Activated CD8-positive, alpha-beta memory T cell treated with anti-CD3 and anti-CD28 coated beads, Interleukin-2, amount 10 ng/mL, durations not matched to agents 7 days and 5 days (primary cell): ENCODE results near the gene ATP10B. TPM values are rescaled to one million over a fixed set of nuclear protein-coding genes. Genes with fewer than 3 reads are reported as not detected.

Experiments used
- ATAC-seq: fragments of 150-1000 bp; cut with Tn5 transposase; one replicate; pipeline ENCODE4 v1.10.0; 2021; ENCODE audit warnings: moderate library complexity
- CTCF ChIA-PET: fragments of 350-600 bp; sonication (Branson Sonifier 250); formaldehyde crosslinking; loops from one replicate; lab custom pipeline; 2021; ENCODE audit warnings: antibody characterized with exemption; lab: Charles Lee
- DNase-seq: peaks from one replicate; pipeline ENCODE4 v3.0.0-alpha.2; 2020
- H3K27ac Mint-ChIP-seq: one replicate; pipeline ENCODE4 v1.8.0; 2021; ENCODE audit warnings: mild to moderate bottlenecking, mixed read lengths
- H3K27me3 Mint-ChIP-seq: one replicate; pipeline ENCODE4 v1.8.0; 2021; ENCODE audit warnings: mixed read lengths
- H3K36me3 Mint-ChIP-seq: one replicate; pipeline ENCODE4 v1.8.0; 2021; ENCODE audit warnings: mild to moderate bottlenecking, mixed read lengths
- H3K4me1 Mint-ChIP-seq: one replicate; pipeline ENCODE4 v1.8.0; 2021; ENCODE audit warnings: mixed read lengths
- H3K4me3 Mint-ChIP-seq: one replicate; pipeline ENCODE4 v1.8.0; 2021; ENCODE audit warnings: mild to moderate bottlenecking, moderate library complexity, mixed read lengths
- H3K9me3 Mint-ChIP-seq: one replicate; pipeline ENCODE4 v1.8.0; 2022; ENCODE audit warnings: low read depth, mixed read lengths
- total RNA-seq, 2 experiments: library from RNA; stranded (reverse); gene quantifications; one replicate each; pipeline ENCODE4 v1.2.3, GENCODE V29; 2021

ATP10B gene
- total RNA-seq, 2 experiments from 2014 or later, result not detected

DNA sequence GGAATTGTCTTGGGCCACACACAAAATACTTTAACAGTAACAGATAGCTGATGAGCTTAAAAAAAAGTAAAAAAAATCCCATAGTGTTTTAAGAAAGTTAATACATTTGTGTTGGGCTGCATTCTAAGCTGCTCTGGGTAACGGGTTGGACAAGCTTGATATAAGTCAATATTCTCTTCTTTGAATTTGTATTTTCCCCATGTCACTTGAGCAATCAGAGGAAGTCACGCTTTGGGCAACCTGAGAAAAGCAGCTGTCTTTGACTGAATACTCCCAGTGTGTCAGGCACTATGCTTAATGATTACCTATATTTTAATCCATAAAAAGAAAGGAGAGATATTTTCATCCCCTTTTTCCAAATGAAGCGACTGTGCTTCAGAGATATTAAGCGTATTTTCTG, 84.9 kb downstream of the ATP10B start:
- no peaks in the 10 kb centered on the region for H3K9me3 Mint-ChIP-seq
- H3K27ac Mint-ChIP-seq, result no peak overlapping the region
- no peak overlapping the region for H3K4me3 Mint-ChIP-seq
- no peaks in the 10 kb centered on the region for H3K4me1 Mint-ChIP-seq
- CTCF ChIA-PET, result no interaction called here
- H3K27me3 Mint-ChIP-seq, result peaks cover 6% of the 10 kb centered on the region
- DNase-seq, result no peak
- H3K36me3 Mint-ChIP-seq, result no peaks in the 10 kb centered on the region
- ATAC-seq, result no peak

DNA sequence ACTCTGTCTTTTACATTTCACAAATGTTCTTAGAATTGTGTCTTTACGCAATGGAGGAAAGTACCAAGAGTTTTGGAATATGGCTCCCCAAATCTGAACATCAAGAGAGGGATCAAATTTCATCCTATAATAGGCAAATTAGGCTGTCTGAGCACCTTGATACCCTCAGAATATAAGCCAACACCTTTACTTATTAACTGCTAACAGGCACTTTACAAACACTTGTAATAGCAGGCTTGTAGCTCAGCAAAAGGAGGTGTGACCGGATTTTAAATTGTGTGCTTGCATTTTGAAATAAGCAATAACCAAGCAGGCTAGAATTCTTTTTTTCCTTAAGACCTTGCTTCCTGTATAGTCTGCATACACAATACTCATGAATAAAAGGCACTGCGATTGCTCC, 92.0 kb downstream of the ATP10B start:
- no peaks in the 10 kb centered on the region for H3K9me3 Mint-ChIP-seq
- H3K27ac Mint-ChIP-seq, result no peak overlapping the region

DNA sequence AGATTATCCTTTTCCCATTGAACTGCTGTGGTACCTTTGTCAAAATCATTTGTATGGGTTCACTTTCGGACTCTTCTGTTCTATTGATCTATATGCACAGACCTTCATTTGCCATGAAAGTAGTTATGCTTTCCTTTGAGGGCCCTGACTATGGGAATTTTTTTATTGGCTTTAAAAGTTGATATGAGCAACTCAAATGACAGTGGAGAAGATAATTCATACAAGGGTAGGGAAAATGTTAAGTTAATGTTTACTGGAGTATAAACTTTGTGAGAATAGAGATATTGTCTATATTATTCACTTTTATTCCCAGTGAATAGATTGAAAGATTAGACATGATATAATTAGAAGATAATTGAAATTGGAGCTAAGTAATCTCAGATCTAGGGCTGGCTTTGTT, 94.8 kb downstream of the ATP10B start:
- Mint-ChIP-seq H3K9me3 (no peaks in the 10 kb centered on the region), H3K27ac (no peak overlapping the region), H3K4me3 (no peak overlapping the region), H3K27me3 (peaks cover 7% of the 10 kb centered on the region), H3K4me1 (no peaks in the 10 kb centered on the region), H3K36me3 (no peaks in the 10 kb centered on the region)
- ATAC-seq, result no peak
- CTCF ChIA-PET, result no interaction called here
- DNase-seq, result no peak

More for the DNA sequence above, 92.0 kb downstream of the ATP10B start:
- Mint-ChIP-seq H3K4me3 (no peak overlapping the region), H3K27me3 (peaks cover 13% of the 10 kb centered on the region), H3K36me3 (no peaks in the 10 kb centered on the region), H3K4me1 (no peaks in the 10 kb centered on the region)
- DNase-seq (no peak), ATAC-seq (no peak)
- CTCF ChIA-PET, result no interaction called here

DNA sequence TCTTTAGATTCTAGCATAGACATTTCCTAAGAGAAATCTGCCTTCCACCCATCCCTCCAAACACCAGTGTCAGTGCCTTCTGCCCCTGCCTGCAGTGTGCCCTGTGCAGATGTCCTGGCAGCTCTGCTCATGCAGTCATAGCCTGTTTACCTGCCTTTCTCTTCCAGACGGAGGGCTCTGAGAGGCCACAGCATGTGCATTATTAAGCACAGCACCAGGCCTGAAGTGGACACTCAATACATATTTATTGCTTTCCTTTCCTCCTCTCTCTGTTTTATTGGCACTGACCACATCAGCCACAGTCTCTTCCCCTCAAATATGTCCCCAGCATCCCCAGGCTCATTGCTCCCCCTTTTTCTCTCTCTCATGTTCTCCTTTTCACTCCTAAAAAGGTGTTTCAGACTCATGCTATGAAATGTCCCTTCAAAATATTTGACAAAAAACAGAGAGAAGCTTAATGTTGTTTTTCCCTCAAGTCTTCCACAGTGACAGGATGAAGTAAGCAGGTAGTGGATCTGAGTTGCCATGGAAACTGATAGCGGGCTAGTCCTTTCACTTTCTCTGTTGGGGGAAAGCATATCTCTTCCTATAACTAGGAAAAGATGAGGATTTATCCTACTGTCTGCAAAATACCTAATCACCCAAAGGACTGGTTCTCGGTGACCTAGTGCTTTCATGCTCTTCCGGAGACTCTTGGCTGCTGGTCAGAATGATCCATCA, 100.9 kb downstream of the ATP10B start:
- H3K36me3 Mint-ChIP-seq, result no peaks in the 10 kb centered on the region
- no peak for ATAC-seq
- H3K27ac Mint-ChIP-seq, result no peak overlapping the region
- H3K9me3 Mint-ChIP-seq, result no peaks in the 10 kb centered on the region
- CTCF ChIA-PET, result no interaction called here
- no peak overlapping the region for H3K4me3 Mint-ChIP-seq
- no peak for DNase-seq
- peaks cover under 1% of the 10 kb centered on the region for H3K27me3 Mint-ChIP-seq
- no peaks in the 10 kb centered on the region for H3K4me1 Mint-ChIP-seq

DNA sequence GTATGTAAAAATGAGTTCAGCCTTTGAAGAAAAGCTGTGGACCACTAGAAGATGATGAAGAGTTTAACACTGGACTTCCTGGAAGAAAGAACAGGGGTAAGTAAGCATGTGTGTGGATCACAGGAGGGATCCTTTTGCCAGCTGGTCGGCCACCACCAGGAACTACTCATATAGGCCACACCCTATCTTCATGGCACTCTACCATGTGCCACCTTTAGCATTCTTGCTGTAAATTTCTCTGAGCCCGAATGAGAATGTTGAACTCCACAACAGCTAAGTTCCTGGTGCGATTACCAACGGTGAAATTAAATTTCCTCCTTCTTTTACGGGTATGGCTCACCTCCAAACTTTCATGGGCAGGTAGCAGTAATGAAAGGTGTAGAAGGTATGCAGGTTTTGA, 102.3 kb downstream of the ATP10B start:
- Mint-ChIP-seq H3K4me3 (no peak overlapping the region), H3K4me1 (no peaks in the 10 kb centered on the region), H3K9me3 (no peaks in the 10 kb centered on the region), H3K36me3 (no peaks in the 10 kb centered on the region), H3K27ac (no peak overlapping the region), H3K27me3 (no peaks in the 10 kb centered on the region)
- ATAC-seq (no peak), DNase-seq (no peak)
- CTCF ChIA-PET, result no interaction called here

DNA sequence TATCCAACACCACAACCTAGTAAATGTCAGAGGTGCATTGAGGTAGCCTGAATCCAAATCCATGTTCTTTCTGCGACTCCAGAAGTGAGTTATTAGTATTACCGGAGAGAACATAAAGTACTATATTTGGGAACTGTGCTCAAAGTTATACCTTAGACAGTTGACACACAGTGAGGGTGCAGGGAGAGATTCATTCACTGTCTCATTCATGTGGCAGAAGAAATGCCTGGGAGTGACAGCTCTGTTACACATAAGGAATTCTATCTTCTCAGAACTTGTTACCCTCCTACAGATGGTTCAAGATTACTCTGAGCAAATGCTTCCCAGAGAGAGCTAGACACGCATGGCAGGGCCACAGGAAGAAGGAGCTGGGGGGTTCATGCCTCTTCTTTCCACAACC, 103.0 kb downstream of the ATP10B start:
- CTCF ChIA-PET, result no interaction called here
- no peak overlapping the region for H3K4me3 Mint-ChIP-seq
- no peak for ATAC-seq
- no peak overlapping the region for H3K27ac Mint-ChIP-seq
- H3K27me3 Mint-ChIP-seq, result no peaks in the 10 kb centered on the region
- no peaks in the 10 kb centered on the region for H3K4me1 Mint-ChIP-seq
- no peaks in the 10 kb centered on the region for H3K9me3 Mint-ChIP-seq
- no peaks in the 10 kb centered on the region for H3K36me3 Mint-ChIP-seq
- DNase-seq, result no peak

DNA sequence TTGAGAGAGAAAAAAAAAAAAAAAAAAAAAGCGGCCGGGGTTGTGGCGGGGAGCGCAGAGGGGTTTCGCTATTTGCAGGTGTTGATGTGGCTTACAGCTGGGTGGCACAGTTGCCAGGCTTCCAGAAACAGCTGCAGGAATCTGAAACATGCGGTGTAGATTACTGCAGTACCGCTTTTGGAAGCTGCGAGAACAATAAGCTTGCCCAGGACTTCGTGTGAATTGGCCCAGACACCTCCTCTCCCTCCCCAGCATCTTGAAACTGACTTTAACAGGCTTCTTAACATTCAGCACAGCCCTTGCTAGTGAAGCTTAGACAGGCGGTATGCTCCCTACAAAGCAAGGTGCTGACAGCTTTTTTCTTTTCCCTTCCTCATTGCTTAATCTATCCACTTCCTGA, 104.0 kb downstream of the ATP10B start:
- CTCF ChIA-PET, result no interaction called here
- no peaks in the 10 kb centered on the region for H3K36me3 Mint-ChIP-seq
- H3K4me3 Mint-ChIP-seq, result no peak overlapping the region
- H3K9me3 Mint-ChIP-seq, result no peaks in the 10 kb centered on the region
- H3K27me3 Mint-ChIP-seq, result no peaks in the 10 kb centered on the region
- no peaks in the 10 kb centered on the region for H3K4me1 Mint-ChIP-seq
- no peak overlapping the region for H3K27ac Mint-ChIP-seq
- DNase-seq (no peak), ATAC-seq (no peak)

DNA sequence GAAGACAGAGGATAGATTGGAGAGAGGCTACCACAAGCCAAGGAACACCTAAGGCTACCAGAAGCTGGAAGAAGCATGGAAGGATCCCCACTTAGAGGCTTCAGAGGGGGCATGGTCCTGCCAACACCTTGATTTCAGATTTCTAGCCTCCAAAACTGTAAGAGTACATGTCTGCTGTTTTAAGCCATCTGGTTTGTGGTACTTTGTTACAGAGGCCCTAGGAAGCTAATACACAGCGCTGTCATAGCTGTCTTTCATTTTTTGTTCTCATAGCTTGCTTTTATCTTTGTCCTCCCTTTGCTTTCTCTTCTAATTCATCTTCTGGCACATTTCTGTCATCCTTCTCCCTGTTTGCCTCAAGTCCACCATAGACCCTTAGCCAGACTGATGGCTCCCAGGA, 104.5 kb downstream of the ATP10B start:
- no peak overlapping the region for H3K4me3 Mint-ChIP-seq
- CTCF ChIA-PET, result no interaction called here
- no peak for ATAC-seq
- H3K9me3 Mint-ChIP-seq, result no peaks in the 10 kb centered on the region
- no peak for DNase-seq
- H3K36me3 Mint-ChIP-seq, result no peaks in the 10 kb centered on the region
- H3K27me3 Mint-ChIP-seq, result no peaks in the 10 kb centered on the region
- H3K27ac Mint-ChIP-seq, result no peak overlapping the region
- H3K4me1 Mint-ChIP-seq, result no peaks in the 10 kb centered on the region

DNA sequence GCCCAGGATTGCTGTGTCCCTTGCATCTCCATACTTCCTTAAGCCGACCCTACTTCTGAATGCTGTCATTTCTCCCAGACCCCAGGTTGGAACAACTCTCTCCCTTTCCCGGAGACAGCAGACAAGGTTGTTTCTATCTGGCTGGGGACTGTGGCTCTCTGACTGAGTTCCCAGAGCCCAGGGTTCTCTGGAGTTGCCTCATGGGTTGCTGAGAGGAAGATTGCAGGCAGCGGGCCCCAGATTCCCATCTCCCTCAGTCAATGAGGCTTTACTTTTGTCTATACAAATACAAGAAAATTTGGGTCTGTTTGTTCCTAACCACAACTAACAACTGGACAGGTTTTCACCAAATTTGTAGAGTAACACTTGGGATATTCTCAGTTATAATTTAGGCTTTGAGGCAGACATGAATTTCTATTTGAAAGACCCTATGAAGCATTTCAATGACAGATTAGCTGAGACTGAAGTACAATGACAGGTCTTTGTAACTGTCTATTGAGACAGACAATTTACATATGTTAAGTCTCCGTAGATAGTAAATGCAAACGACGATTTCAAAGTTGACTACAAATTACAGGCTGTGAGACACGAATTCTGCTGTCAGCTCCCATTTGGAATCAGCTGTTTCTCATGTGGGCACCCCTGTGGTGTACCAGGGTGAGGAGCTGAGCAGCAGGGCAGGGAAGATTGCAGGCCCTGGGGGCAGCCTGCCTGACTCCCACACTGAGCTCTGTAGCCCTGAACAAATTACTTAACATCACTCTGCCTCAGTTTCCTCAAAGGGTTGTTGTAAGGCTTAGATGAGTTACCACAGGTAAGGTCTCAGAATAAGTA, 107.5 kb downstream of the ATP10B start:
- Mint-ChIP-seq H3K9me3 (no peaks in the 10 kb centered on the region), H3K4me1 (no peaks in the 10 kb centered on the region), H3K27me3 (peaks cover 9% of the 10 kb centered on the region), H3K27ac (no peak overlapping the region), H3K36me3 (no peaks in the 10 kb centered on the region), H3K4me3 (no peak overlapping the region)
- CTCF ChIA-PET, result interaction anchor here (1.3 kb wide), 1 partner anchor 15 kb away, joined by 3 read pairs; no protein-coding TSS in a partner anchor
- DNase-seq, result no peak
- ATAC-seq, result no peak

DNA sequence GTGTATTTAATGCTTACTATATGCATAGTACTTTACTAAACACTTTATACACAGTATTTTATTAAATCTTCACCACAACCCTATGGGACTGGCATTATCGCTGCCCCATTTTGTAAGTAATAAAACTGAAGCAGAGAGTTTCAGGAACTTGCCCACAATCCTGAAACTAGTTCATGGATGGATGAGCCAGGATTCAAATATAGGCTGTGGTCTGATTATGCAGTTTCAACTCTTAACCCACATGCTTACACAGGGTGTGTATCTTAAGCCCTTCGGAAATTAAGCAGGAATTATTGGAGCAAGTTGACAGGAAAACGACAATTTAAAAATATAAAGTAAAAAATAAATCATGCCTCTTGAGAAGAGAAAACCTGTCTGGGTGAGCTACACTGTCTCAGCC, 109.0 kb downstream of the ATP10B start:
- H3K36me3 Mint-ChIP-seq, result no peaks in the 10 kb centered on the region
- H3K4me3 Mint-ChIP-seq, result no peak overlapping the region
- H3K9me3 Mint-ChIP-seq, result no peaks in the 10 kb centered on the region
- DNase-seq (no peak), ATAC-seq (no peak)
- peaks cover 9% of the 10 kb centered on the region for H3K27me3 Mint-ChIP-seq
- no peaks in the 10 kb centered on the region for H3K4me1 Mint-ChIP-seq
- CTCF ChIA-PET, result no interaction called here
- H3K27ac Mint-ChIP-seq, result no peak overlapping the region

DNA sequence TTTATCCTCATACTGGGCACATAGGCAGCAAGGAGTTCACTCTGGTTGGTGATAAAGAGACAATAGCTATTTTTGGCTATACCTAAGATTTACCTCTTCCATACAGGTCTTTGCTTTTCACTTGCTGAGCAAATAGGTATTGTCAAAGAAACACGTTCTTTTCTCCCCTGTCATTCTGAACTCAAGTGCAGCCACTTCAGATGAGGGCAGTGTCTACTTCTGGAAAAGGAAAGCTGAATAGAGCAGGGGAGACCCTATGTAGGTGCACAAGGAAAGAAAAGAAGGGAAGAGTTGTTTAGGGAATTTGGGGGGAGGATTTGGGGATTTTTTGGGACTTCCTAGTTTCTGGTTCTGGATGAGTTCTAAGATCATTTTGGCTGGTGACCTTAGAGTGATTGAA, 109.6 kb downstream of the ATP10B start:
- Mint-ChIP-seq H3K27ac (no peak overlapping the region), H3K4me1 (no peaks in the 10 kb centered on the region), H3K4me3 (no peak overlapping the region), H3K9me3 (no peaks in the 10 kb centered on the region), H3K36me3 (no peaks in the 10 kb centered on the region), H3K27me3 (peaks cover 9% of the 10 kb centered on the region)
- no peak for ATAC-seq
- DNase-seq, result no peak
- CTCF ChIA-PET, result interaction anchor here (0.5 kb wide), 1 partner anchor 352 kb away, joined by 4 read pairs; no protein-coding TSS in a partner anchor

DNA sequence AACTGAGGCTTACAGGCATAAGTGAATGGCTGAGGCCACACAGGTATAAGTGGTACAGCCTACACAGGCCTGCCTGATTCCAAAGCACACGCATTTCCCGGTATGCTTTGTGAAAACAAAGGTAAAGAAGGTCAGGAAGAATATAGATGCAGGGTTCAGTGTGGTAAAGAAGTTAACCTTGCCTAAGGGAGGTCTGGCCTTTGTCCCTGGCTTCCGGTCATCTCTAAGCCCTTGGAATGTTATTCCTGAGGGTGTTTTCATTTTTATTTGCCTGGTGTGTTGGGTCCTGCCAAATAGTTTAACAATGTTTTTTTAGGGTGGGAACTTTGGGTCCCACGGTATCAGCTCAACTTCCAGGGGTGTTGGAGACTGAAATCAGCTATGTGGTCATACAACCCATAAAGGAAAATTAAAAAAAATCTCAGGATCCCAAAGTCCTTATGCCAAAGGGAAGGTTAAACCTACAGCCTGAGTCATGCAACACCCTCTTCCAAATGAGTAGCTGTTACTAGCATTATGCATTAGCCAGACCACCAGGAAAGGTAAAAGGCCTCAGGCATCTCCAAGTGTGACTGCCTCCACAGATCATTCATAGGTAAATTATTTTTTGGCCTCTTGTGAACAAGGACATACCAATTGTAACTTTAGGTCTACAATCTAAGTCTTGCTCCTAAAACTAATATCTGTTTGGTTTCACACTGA, 124.6 kb downstream of the ATP10B start:
- H3K4me1 Mint-ChIP-seq, result no peaks in the 10 kb centered on the region
- no peaks in the 10 kb centered on the region for H3K36me3 Mint-ChIP-seq
- no peaks in the 10 kb centered on the region for H3K9me3 Mint-ChIP-seq
- ATAC-seq, result no peak
- H3K27ac Mint-ChIP-seq, result no peak overlapping the region
- no peak overlapping the region for H3K4me3 Mint-ChIP-seq
- DNase-seq, result no peak
- CTCF ChIA-PET, result no interaction called here
- peaks cover 3% of the 10 kb centered on the region for H3K27me3 Mint-ChIP-seq

DNA sequence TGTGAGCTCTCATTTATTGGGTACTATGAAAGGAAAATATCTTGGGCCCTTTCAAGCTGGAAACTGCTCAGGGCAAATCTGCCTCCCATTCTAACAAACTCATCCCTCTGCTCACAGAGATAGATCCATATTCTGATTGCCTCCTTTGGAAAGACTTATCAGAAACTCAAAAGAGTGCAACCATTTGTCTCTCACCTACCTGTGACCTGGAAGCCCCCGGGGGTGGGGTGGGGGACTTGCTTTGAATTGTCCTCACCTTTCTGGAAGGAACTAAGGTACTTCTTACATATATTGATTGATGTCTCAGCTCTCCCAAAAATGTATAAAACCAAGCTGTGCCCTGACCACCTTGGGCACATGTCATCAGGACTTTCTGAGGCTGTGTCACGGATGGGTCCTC, 125.3 kb downstream of the ATP10B start:
- H3K27ac Mint-ChIP-seq, result no peak overlapping the region
- no peak for DNase-seq
- no peak for ATAC-seq

More for the DNA sequence above, 125.3 kb downstream of the ATP10B start:
- Mint-ChIP-seq H3K27me3 (peaks cover 3% of the 10 kb centered on the region), H3K4me3 (no peak overlapping the region), H3K36me3 (no peaks in the 10 kb centered on the region), H3K4me1 (no peaks in the 10 kb centered on the region), H3K9me3 (no peaks in the 10 kb centered on the region)
- CTCF ChIA-PET, result no interaction called here
